ENCODE data around the gene SARNP. TPM values are rescaled to one million over a fixed set of nuclear protein-coding genes. Genes with fewer than 3 reads are reported as not detected.

Gene SARNP
- total RNA-seq, 1 donor from 2014 or later = 266 TPM

DNA sequence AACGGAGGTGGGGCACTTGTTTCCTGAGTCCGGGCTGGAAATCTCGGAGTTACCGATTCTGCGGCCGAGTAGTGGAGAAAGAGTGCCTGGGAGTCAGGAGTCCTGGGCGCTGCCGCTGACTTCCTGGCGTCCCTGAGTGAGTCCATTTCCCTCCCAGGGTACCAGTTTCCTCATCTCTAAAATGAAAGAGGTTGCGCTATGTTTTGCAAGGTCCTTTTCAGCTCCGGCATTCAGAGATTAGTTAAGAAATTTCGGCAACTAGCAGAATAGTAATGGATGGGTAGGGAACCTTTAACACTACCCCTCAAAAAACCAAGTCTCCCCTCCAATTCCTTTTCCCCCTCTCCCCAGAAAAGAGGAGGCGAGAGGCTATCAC, 101.0 kb downstream of the SARNP start:
- H3K27me3 Mint-ChIP-seq (ENCODE audit: insufficient read depth, low read depth) = peaks cover 20% of the 10 kb centered on the region
- no peaks in the 10 kb centered on the region for H4K20me1 ChIP-seq (ENCODE audit: low read depth)
- H3K36me3 ChIP-seq = no peaks in the 10 kb centered on the region
- H3K4me3 ChIP-seq = peak overlapping the region; percentile 88
- peaks cover 6% of the 10 kb centered on the region for H3K9me3 Mint-ChIP-seq
- H3K27me3 ChIP-seq = peaks cover 12% of the 10 kb centered on the region
- DNase-seq (ENCODE audit: low spot score) = no peak
- TF ChIP-seq EZH2phosphoT487 (IDR thresholded peaks at IDR 0.05) = no peak
- no peaks in the 10 kb centered on the region for H3K9me3 ChIP-seq (ENCODE audit: low read depth)
- H3K9ac ChIP-seq = peak overlapping the region; percentile 59
- H3K4me2 ChIP-seq = peak overlapping the region; percentile 79
- H3K27ac ChIP-seq = peak overlapping the region; percentile 85
- peak overlapping the region; percentile 87 for H2AFZ ChIP-seq (replicated peaks)
- peaks cover 3% of the 10 kb centered on the region for H3K36me3 Mint-ChIP-seq
- peaks cover 38% of the 10 kb centered on the region for H3F3A ChIP-seq (ENCODE audit: low read depth)
- H3K79me2 ChIP-seq (ENCODE audit: low read depth) = peaks cover 16% of the 10 kb centered on the region
- H3K4me1 ChIP-seq = peaks cover 31% of the 10 kb centered on the region
- H3K4me3 Mint-ChIP-seq = peak overlapping the region; percentile 92
- H3K27ac Mint-ChIP-seq = peak overlapping the region; percentile 79
- H3K4me1 Mint-ChIP-seq = peaks cover 41% of the 10 kb centered on the region

DNA sequence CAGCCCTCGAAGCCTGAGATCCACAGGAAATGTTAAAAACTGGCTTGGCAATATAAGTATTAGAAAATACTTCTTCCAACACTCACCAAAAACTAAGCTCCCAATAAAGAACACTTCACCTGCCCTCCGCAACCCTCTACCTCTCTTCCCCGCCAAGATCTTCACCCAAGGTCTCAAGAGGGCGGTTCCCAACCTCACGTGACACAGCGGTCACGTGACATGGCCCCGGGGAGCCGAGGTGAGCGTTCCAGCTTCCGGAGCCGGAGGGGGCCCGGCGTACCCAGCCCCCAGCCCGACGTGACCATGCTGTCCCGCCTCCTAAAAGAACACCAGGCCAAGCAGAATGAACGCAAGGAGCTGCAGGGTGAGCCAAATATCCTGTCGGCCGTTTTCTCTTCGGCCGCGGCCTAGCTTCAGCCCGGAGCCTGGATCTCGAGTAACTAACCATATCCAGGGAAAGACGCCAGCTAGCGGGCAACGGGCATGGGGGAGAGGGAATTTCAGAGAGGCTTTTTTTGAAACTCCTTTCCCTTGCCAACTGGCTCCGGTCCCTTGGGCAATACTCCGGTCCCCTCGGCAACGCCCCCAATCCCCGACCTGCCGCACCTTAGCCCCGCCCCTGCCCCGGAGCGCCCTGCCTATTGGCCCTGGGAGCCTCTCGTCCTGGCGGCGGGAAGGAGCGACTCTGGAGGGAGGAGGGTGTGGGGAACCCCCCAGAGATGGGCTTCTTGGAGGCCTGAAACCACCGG, 101.5 kb downstream of the SARNP start, which contains the start of gene BLOC1S1:
BLOC1S1 (plus strand) TSS at position 214 of the 749 bp plus-strand sequence; CDS start at position 220, 6 bp downstream.
- TF ChIP-seq, protein P1, sequence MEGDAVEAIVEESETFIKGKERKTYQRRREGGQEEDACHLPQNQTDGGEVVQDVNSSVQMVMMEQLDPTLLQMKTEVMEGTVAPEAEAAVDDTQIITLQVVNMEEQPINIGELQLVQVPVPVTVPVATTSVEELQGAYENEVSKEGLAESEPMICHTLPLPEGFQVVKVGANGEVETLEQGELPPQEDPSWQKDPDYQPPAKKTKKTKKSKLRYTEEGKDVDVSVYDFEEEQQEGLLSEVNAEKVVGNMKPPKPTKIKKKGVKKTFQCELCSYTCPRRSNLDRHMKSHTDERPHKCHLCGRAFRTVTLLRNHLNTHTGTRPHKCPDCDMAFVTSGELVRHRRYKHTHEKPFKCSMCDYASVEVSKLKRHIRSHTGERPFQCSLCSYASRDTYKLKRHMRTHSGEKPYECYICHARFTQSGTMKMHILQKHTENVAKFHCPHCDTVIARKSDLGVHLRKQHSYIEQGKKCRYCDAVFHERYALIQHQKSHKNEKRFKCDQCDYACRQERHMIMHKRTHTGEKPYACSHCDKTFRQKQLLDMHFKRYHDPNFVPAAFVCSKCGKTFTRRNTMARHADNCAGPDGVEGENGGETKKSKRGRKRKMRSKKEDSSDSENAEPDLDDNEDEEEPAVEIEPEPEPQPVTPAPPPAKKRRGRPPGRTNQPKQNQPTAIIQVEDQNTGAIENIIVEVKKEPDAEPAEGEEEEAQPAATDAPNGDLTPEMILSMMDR (IDR thresholded peaks at IDR 0.05) = no peak
- no peak for TF ChIP-seq EZH2 (IDR thresholded peaks at IDR 0.05)
- TF ChIP-seq EZH2phosphoT487 (IDR thresholded peaks at IDR 0.05) = no peak
- Mint-ChIP-seq H3K27ac (peak within 1 kb of the TSS; percentile 97), H3K4me1 (peaks cover 41% of the 10 kb centered on the region), H3K36me3 (peaks cover 3% of the 10 kb centered on the region), H3K9me3 (peaks cover 6% of the 10 kb centered on the region), H3K4me3 (peak within 1 kb of the TSS; percentile 92), H3K27me3 (ENCODE audit: insufficient read depth, low read depth) (peaks cover 20% of the 10 kb centered on the region)
- H3K4me2 ChIP-seq = peak within 1 kb of the TSS; percentile 79
- peaks cover 38% of the 10 kb centered on the region for H3F3A ChIP-seq (ENCODE audit: low read depth)
- H3K27me3 ChIP-seq = peaks cover 15% of the 10 kb centered on the region
- DNase-seq (ENCODE audit: low spot score) = peak; percentile 95
- peak within 1 kb of the TSS; percentile 85 for H3K27ac ChIP-seq
- no peaks in the 10 kb centered on the region for H3K9me3 ChIP-seq (ENCODE audit: low read depth)
- peak within 1 kb of the TSS; percentile 87 for H2AFZ ChIP-seq (replicated peaks)
- peaks cover 16% of the 10 kb centered on the region for H3K79me2 ChIP-seq (ENCODE audit: low read depth)
- no peaks in the 10 kb centered on the region for H3K36me3 ChIP-seq
- no peaks in the 10 kb centered on the region for H4K20me1 ChIP-seq (ENCODE audit: low read depth)
- H3K4me1 ChIP-seq = peaks cover 31% of the 10 kb centered on the region
- H3K9ac ChIP-seq = peak within 1 kb of the TSS; percentile 59
- H3K4me3 ChIP-seq = peak within 1 kb of the TSS; percentile 88

GRCh38 chr12:55715169-55715764, 102.3 kb downstream of the SARNP start:
- Histone ChIP-seq H3K27me3 (peaks cover 15% of the 10 kb centered on the region), H3K79me2 (ENCODE audit: low read depth) (peaks cover 16% of the 10 kb centered on the region), H3F3A (ENCODE audit: low read depth) (peaks cover 38% of the 10 kb centered on the region), H3K4me3 (peak overlapping the region; percentile 88), H3K4me2 (peak overlapping the region; percentile 79), H3K9me3 (ENCODE audit: low read depth) (no peaks in the 10 kb centered on the region), H3K27ac (no peak overlapping the region), H3K36me3 (no peaks in the 10 kb centered on the region), H3K4me1 (peaks cover 31% of the 10 kb centered on the region), H2AFZ (replicated peaks) (peak overlapping the region; percentile 87), H4K20me1 (ENCODE audit: low read depth) (no peaks in the 10 kb centered on the region), H3K9ac (no peak overlapping the region)
- H3K36me3 Mint-ChIP-seq = peaks cover 3% of the 10 kb centered on the region
- TF ChIP-seq EZH2phosphoT487 (IDR thresholded peaks at IDR 0.05) (no peak), EZH2 (IDR thresholded peaks at IDR 0.05) (no peak)
- TF ChIP-seq, protein P1 (IDR thresholded peaks at IDR 0.05) = no peak
- H3K4me1 Mint-ChIP-seq = peaks cover 41% of the 10 kb centered on the region
- peaks cover 18% of the 10 kb centered on the region for H3K27me3 Mint-ChIP-seq (ENCODE audit: insufficient read depth, low read depth)
- DNase-seq (ENCODE audit: low spot score) = no peak
- peak overlapping the region; percentile 97 for H3K27ac Mint-ChIP-seq
- peak overlapping the region; percentile 92 for H3K4me3 Mint-ChIP-seq
- H3K9me3 Mint-ChIP-seq = peaks cover 6% of the 10 kb centered on the region
